SK-N-SH (cell line): ENCODE data around the gene CARM1. TPM values are rescaled to one million over a fixed set of nuclear protein-coding genes. Genes with fewer than 3 reads are reported as not detected.
A peak's percentile ranks its signal among the peaks of the same experiment; 100 is the strongest.
"Not testable (repeated sequence)": the region's sequence is repeated elsewhere in the genome, so short reads cannot be mapped to it uniquely, and the experiment has no call there.

Experiments used
- CTCF ChIA-PET: fragments of 300-600, 350-600 bp; formaldehyde crosslinking; extraction: SDS; loops from one replicate; lab custom pipeline; 2021; lab: Yijun Ruan, JAX
- POLR2A ChIA-PET: fragments of 350-600 bp; sonication (Branson Sonifier 250); formaldehyde crosslinking; extraction: SDS; loops from one replicate; lab custom pipeline; 2020; ENCODE audit warnings: antibody characterized with exemption, inconsistent platforms; lab: Yijun Ruan, JAX
- DNase-seq: peaks from one replicate; pipeline ENCODE4 v3.0.0; 2012
- H2AFZ ChIP-seq: fragments of 200-600 bp; sonication (generic); 2 replicates; pipeline ENCODE4 v1.8.1; 2016; ENCODE audit warnings: antibody characterized with exemption, mild to moderate bottlenecking, low read depth
- H3F3A ChIP-seq: fragments of 200-600 bp; sonication (generic); replicated peaks from 2 replicates; pipeline ENCODE3; 2016; ENCODE audit warnings: antibody characterized with exemption, mild to moderate bottlenecking; ENCODE audit not compliant: insufficient read depth
- H3K27ac ChIP-seq, 2 experiments: fragments of 200-500 bp in 1 of 2; fragments of 200-600 bp in 1 of 2; sonication (Bioruptor generic) in 1 of 2; sonication (generic), shearing (Covaris generic) in 1 of 2; 2 replicates each; pipeline versions ENCODE4 v1.5.1 to v1.6.1; 2014 to 2016; ENCODE audit warnings: low read depth in 2 of 2, inconsistent platforms in 1 of 2, low read length in 1 of 2, mild to moderate bottlenecking in 1 of 2, mixed read lengths in 1 of 2
- H3K27me3 ChIP-seq: fragments of 200-600 bp; sonication (generic), shearing (Covaris generic); 2 replicates; pipeline ENCODE4 v1.6.1; 2016; ENCODE audit warnings: mixed run types; ENCODE audit not compliant: insufficient read depth
- H3K36me3 ChIP-seq, 2 experiments: fragments of 200-500 bp in 1 of 2; fragments of 200-600 bp in 1 of 2; sonication (Bioruptor generic) in 1 of 2; sonication (generic) in 1 of 2; replicated peaks in 1 of 2; 2 replicates each; pipeline versions ENCODE3 to v1.5.1; 2014 to 2016; ENCODE audit warnings: low read length in 1 of 2, mild to moderate bottlenecking in 1 of 2; ENCODE audit not compliant: insufficient read depth in 2 of 2, control insufficient read depth in 1 of 2
- H3K4me1 ChIP-seq, 2 experiments: fragments of 200-500 bp in 1 of 2; fragments of 200-600 bp in 1 of 2; sonication (Bioruptor generic) in 1 of 2; sonication (generic), shearing (Covaris generic) in 1 of 2; 2 replicates each; pipeline versions ENCODE4 v1.5.1 to v1.6.1; 2014 to 2016; ENCODE audit warnings: low read depth in 1 of 2, low read length in 1 of 2, mixed run types in 1 of 2; ENCODE audit not compliant: insufficient read depth in 2 of 2, control insufficient read depth in 1 of 2
- H3K4me2 ChIP-seq: fragments of 200-600 bp; sonication (generic), shearing (Covaris generic); 2 replicates; pipeline ENCODE4 v1.6.1; 2017; ENCODE audit warnings: mixed run types
- H3K4me3 ChIP-seq, 2 experiments: fragments of 200-500 bp in 1 of 2; fragments of 200-600 bp in 1 of 2; sonication (Bioruptor generic) in 1 of 2; sonication (generic), shearing (Covaris generic) in 1 of 2; 2 replicates each; pipeline versions ENCODE4 v1.5.1 to v1.8.1; 2014 to 2016; ENCODE audit warnings: low read depth in 2 of 2, inconsistent platforms in 1 of 2, low read length in 1 of 2, mild to moderate bottlenecking in 1 of 2, mixed read lengths in 1 of 2, moderate library complexity in 1 of 2
- H3K79me2 ChIP-seq: fragments of 200-600 bp; sonication (generic); 2 replicates; pipeline ENCODE4 v1.8.1; 2017; ENCODE audit warnings: mild to moderate bottlenecking; ENCODE audit not compliant: insufficient read depth
- H3K9ac ChIP-seq: fragments of 200-600 bp; sonication (generic); 2 replicates; pipeline ENCODE4 v1.6.1; 2017; ENCODE audit warnings: mixed run types
- H3K9me2 ChIP-seq: fragments of 200-600 bp; sonication (generic); 2 replicates; pipeline ENCODE4 v1.6.1; 2017; ENCODE audit warnings: mixed run types
- H3K9me3 ChIP-seq: fragments of 200-600 bp; sonication (generic); 2 replicates; pipeline ENCODE4 v1.6.1; 2017; ENCODE audit warnings: mixed run types, mild to moderate bottlenecking, moderate library complexity
- H4K20me1 ChIP-seq: fragments of 200-600 bp; sonication (generic); 2 replicates; pipeline ENCODE4 v1.6.1; 2017; ENCODE audit warnings: mild to moderate bottlenecking, mixed run types; ENCODE audit not compliant: insufficient read depth
- CHD2 ChIP-seq: fragments of 150-350 bp; IDR thresholded peaks from 2 replicates; pipeline ENCODE4 v1.6.1; 2018; ENCODE audit warnings: low read length; ENCODE audit not compliant: partially characterized antibody
- EZH2phosphoT487 ChIP-seq: fragments of 200-600 bp; sonication (generic); IDR thresholded peaks from 2 replicates; pipeline ENCODE4 v1.6.1; 2017; ENCODE audit warnings: low read depth, mixed run types, mild to moderate bottlenecking, antibody characterized with exemption, moderate library complexity, borderline replicate concordance
- POLR2AphosphoS5 ChIP-seq: IDR thresholded peaks from 2 replicates; pipeline ENCODE4 v1.6.1; 2012; ENCODE audit warnings: low read depth, low read length
- TAF1 ChIP-seq: IDR thresholded peaks from 2 replicates; pipeline ENCODE4 v1.6.1; 2012; ENCODE audit warnings: low read depth, mild to moderate bottlenecking, low read length, moderate library complexity, borderline replicate concordance
- WGBS: methylation state at CpG from one replicate; pipeline ENCODE4 v1.1.6; 2017; ENCODE audit warnings: low lambda C conversion rate; 5-methylcytosine and 5-hydroxymethylcytosine counted together
- polyA plus RNA-seq, 3 experiments: library from polyadenylated mRNA; depleted of rRNA; stranded (reverse); fragments of >200 nt; gene quantifications; 2 replicates each; pipeline ENCODE4 v1.2.3, GENCODE V29; 2012
- TF ChIP-seq, protein P1 (sequence below): fragments of 150-350 bp; IDR thresholded peaks from 2 replicates; pipeline ENCODE4 v1.6.1; 2016; ENCODE audit warnings: mild to moderate bottlenecking, low read depth, low read length
- TF ChIP-seq, protein P2 (sequence below): IDR thresholded peaks from 2 replicates; pipeline ENCODE4 v1.4.0; 2012; ENCODE audit warnings: low read depth

Gene CARM1
- polyA plus RNA-seq, 1 of the 3 experiments (the other 2 are of a cell fraction): 62.2 TPM

DNA sequence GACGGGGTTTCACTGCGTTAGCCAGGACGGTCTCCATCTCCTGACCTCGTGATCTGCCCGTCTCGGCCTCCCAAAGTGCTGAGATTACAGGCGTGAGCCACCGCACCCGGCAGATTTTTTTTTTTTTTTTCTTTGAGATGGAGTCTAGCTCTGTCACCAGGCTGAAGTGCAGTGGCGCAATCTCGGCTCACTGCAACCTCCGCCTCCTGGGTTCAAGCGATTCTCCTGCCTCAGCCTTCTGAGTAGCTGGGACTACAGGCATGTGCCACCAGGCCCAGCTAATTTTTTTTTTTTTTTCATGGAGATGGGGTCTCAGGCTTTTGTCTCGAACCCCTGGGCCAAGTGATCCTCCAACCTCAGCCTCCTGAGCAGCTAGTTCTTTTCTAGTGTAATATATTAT is 70.3 kb downstream of the CARM1 start:
- H3K27ac ChIP-seq: peak overlapping the region; percentile 1 to 23; a peak in 2 of 4 replicates
- 69% methylated on average over 14 of the region's 14 CpGs for WGBS
- H3K4me3 ChIP-seq, H3K9ac ChIP-seq, H3K9me3 ChIP-seq, H3K27me3 ChIP-seq, H4K20me1 ChIP-seq, H3F3A ChIP-seq, DNase-seq, H3K4me2 ChIP-seq, H3K9me2 ChIP-seq, H3K79me2 ChIP-seq, H3K4me1 ChIP-seq, H3K36me3 ChIP-seq: not testable (repeated sequence)
- peak overlapping the region; percentile 78 for H2AFZ ChIP-seq
- POLR2A ChIA-PET: interaction anchor here (0.6 kb wide), 3 partner anchors 23 to 65 kb away, joined by 3 to 4 read pairs (median 3); no protein-coding TSS in a partner anchor
- CTCF ChIA-PET: interaction anchor here (0.6 to 1.7 kb wide), 43 partner anchors 8 to 467 kb away, joined by 3 to 27 read pairs (median 5); partner anchors contain the start of genes LDLR, SMARCA4 and TMED1

DNA sequence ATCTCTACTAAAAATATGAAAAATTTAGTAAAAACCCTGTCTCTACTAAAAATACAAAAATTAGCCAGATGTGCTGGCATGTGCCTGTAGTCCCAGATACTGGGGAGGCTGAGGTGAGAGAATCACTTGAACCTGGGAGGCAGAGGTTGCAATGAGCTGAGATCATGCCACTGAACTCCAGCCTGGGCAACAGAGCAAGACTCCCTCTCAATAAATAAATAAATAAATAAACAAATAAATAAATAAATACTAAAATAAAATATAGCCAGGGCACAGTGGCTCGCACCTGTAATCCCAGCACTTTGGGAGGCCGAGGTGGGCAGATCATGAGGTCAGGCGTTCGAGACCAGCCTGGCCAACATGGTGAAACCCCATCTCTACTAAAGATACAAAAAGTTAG is 72.1 kb downstream of the CARM1 start:
- H3K4me1 ChIP-seq: peaks cover 0 to 12% of the 10 kb centered on the region in 2 experiments; a peak in 1 of 4 replicates
- H3K36me3 ChIP-seq, H2AFZ ChIP-seq, H3K9me2 ChIP-seq, H3K79me2 ChIP-seq, POLR2A ChIA-PET, DNase-seq, H3K4me2 ChIP-seq, H3K4me3 ChIP-seq, H3K27me3 ChIP-seq, H4K20me1 ChIP-seq, H3K9ac ChIP-seq, H3F3A ChIP-seq, H3K27ac ChIP-seq, H3K9me3 ChIP-seq, CTCF ChIA-PET: not testable (repeated sequence)
- WGBS: 97% methylated on average over 4 of the region's 4 CpGs

- Histone ChIP-seq H3K4me2 (no peak overlapping the region), H3K36me3 (no peaks in the 10 kb centered on the region), H3K4me3 (no peak overlapping the region), H3K9me3 (no peaks in the 10 kb centered on the region), H4K20me1 (no peaks in the 10 kb centered on the region), H3F3A (peaks cover 6% of the 10 kb centered on the region), H3K9me2 (no peaks in the 10 kb centered on the region), H3K4me1 (peaks cover 0 to 7% of the 10 kb centered on the region in 2 experiments; a peak in 1 of 4 replicates), H3K9ac (no peak overlapping the region), H3K27me3 (no peaks in the 10 kb centered on the region), H3K27ac (no peak overlapping the region), H2AFZ (no peak overlapping the region), H3K79me2 (no peaks in the 10 kb centered on the region)
- no peak for DNase-seq
- TF ChIP-seq, protein P1, sequence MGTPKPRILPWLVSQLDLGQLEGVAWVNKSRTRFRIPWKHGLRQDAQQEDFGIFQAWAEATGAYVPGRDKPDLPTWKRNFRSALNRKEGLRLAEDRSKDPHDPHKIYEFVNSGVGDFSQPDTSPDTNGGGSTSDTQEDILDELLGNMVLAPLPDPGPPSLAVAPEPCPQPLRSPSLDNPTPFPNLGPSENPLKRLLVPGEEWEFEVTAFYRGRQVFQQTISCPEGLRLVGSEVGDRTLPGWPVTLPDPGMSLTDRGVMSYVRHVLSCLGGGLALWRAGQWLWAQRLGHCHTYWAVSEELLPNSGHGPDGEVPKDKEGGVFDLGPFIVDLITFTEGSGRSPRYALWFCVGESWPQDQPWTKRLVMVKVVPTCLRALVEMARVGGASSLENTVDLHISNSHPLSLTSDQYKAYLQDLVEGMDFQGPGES: no peak
- TF ChIP-seq, protein P2, sequence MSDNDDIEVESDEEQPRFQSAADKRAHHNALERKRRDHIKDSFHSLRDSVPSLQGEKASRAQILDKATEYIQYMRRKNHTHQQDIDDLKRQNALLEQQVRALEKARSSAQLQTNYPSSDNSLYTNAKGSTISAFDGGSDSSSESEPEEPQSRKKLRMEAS: no peak
- no peak for TF ChIP-seq POLR2AphosphoS5
- no peak for TF ChIP-seq TAF1
- no peak for TF ChIP-seq CHD2
- no peak for TF ChIP-seq EZH2phosphoT487
- ChIA-PET POLR2A (no interaction called here), CTCF (interaction anchor here (1.5 to 1.8 kb wide), 2 partner anchors 9 to 91 kb away, joined by 4 to 7 read pairs; no protein-coding TSS in a partner anchor)
- WGBS: 92% methylated on average over 4 of the region's 4 CpGs
Observed at GRCh38 chr19:10945264-10945663, 73.9 kb downstream of the CARM1 start.
